Left renal pelvis (tissue), 4 donors: ENCODE results near the gene PTTG2. TPM values are rescaled to one million over a fixed set of nuclear protein-coding genes. Genes with fewer than 3 reads are reported as not detected.
"Not testable (repeated sequence)": the region's sequence is repeated elsewhere in the genome, so short reads cannot be mapped to it uniquely, and the experiment has no call there.

Experiments used
- DNase-seq, 4 donors: peaks; one replicate each; pipeline ENCODE4 v3.0.0-alpha.2; 2013; ENCODE audit warnings: low read depth in 4 of 4, low spot score in 3 of 4
- polyA plus RNA-seq, 4 donors: library from polyadenylated mRNA; unstranded; fragments of 120-200 nt; gene quantifications; one replicate each; pipeline ENCODE4 v1.2.1, GENCODE V29; 2013; ENCODE audit not compliant: insufficient read length in 4 of 4

Gene PTTG2
- polyA plus RNA-seq = under 1 TPM in 1 of 4 donors, not detected in 3; 0.23 TPM

GRCh38 chr4:37960098-37960497 lies at the start of gene PTTG2:
TSS of gene PTTG2 (plus strand) at chr4:37960398. CDS start at chr4:37960435, 37 bp downstream.
- DNase-seq = no peak

GRCh38 chr4:37914539-37914938 lies 45.7 kb upstream of the PTTG2 start:
- DNase-seq = no peak

- DNase-seq = no peak
Measured at GRCh38 chr4:37917388-37917787, 42.8 kb upstream of the PTTG2 start.

- no peak for DNase-seq
Measured at GRCh38 chr4:37918653-37919052, 41.5 kb upstream of the PTTG2 start.

GRCh38 chr4:37922328-37922727 lies 37.9 kb upstream of the PTTG2 start:
- DNase-seq = no peak

GRCh38 chr4:37923089-37923488 lies 37.1 kb upstream of the PTTG2 start:
- DNase-seq = not testable (repeated sequence)

- no peak for DNase-seq
Measured at GRCh38 chr4:37924946-37925345, 35.3 kb upstream of the PTTG2 start.

GRCh38 chr4:37927434-37927833 lies 32.8 kb upstream of the PTTG2 start:
- no peak for DNase-seq

- DNase-seq = no peak
Measured at GRCh38 chr4:37928426-37929416, 31.5 kb upstream of the PTTG2 start.

- DNase-seq = no peak
Measured at GRCh38 chr4:37934096-37934495, 26.1 kb upstream of the PTTG2 start.

- no peak for DNase-seq
Measured at GRCh38 chr4:37934609-37935008, 25.6 kb upstream of the PTTG2 start.

GRCh38 chr4:37935026-37935425 lies 25.2 kb upstream of the PTTG2 start:
- no peak for DNase-seq

- DNase-seq = no peak
Measured at GRCh38 chr4:37936889-37937498, 23.2 kb upstream of the PTTG2 start.

GRCh38 chr4:37938208-37938607 lies 22.0 kb upstream of the PTTG2 start:
- DNase-seq = no peak

- no peak for DNase-seq
Measured at GRCh38 chr4:37946503-37947179, 13.6 kb upstream of the PTTG2 start.

GRCh38 chr4:37948542-37948941 lies 11.7 kb upstream of the PTTG2 start:
- no peak for DNase-seq

GRCh38 chr4:37949636-37950426 lies 10.4 kb upstream of the PTTG2 start:
- no peak for DNase-seq

- no peak for DNase-seq
Measured at GRCh38 chr4:37951461-37952352, 8.5 kb upstream of the PTTG2 start.

GRCh38 chr4:37953156-37953555 lies 7.0 kb upstream of the PTTG2 start:
- DNase-seq = no peak
